Pancreas (tissue), 10 donors: Measurements from ENCODE around the gene ANKS1A. TPM values are rescaled to one million over a fixed set of nuclear protein-coding genes. Genes with fewer than 3 reads are reported as not detected.

ENCODE experiments used
- ATAC-seq, 4 donors: fragments of 200-7000 bp; cut with Tn5 transposase; one replicate each; pipeline versions ENCODE4 v1.8.0 to v1.9.1; 2020; ENCODE audit warnings: mild to moderate bottlenecking in 4 of 4, moderate library complexity in 4 of 4
- DNase-seq, 6 donors: peaks; one replicate each; pipeline ENCODE4 v3.0.0-alpha.2; 2020
- FAIRE-seq: peaks from 2 replicates; lab custom pipeline; 2012; peaks lifted over from hg19 to GRCh38; lab: Jason Lieb, UNC
- H3K27ac ChIP-seq, 4 donors: fragments of 200-600 bp; sonication (generic); 1 replicate in 3 of 4; 2 replicates in 1 of 4; pipeline versions ENCODE4 v1.5.0 to v1.8.0; 2020
- H3K27me3 ChIP-seq, 4 donors: fragments of 200-600 bp; one replicate each; pipeline ENCODE4 v1.8.0; 2021
- H3K36me3 ChIP-seq, 3 donors: fragments of 200-600 bp; sonication (generic) in 1 of 3; one replicate each; pipeline versions ENCODE4 v1.5.0 to v1.8.0; 2020 to 2021
- H3K4me1 ChIP-seq, 3 donors: fragments of 200-600 bp; one replicate each; pipeline ENCODE4 v1.8.0; 2021
- H3K4me3 ChIP-seq, 4 donors: fragments of 200-600 bp; sonication (generic) in 2 of 4; one replicate each; pipeline versions ENCODE4 v1.5.0 to v1.8.0; 2020 to 2021
- H3K9me3 ChIP-seq, 4 donors: fragments of 200-600 bp; one replicate each; pipeline ENCODE4 v1.8.0; 2021
- CTCF ChIP-seq, 4 donors: fragments of 200-600 bp; sonication (generic) in 3 of 4; IDR thresholded peaks; one replicate each; pipeline versions ENCODE4 v1.5.0 to v1.8.0; 2021; ENCODE audit warnings: antibody characterized with exemption in 4 of 4
- WGBS, 2 donors: extraction: QIAGEN DNeasy Blood & Tissue Kit; methylation state at CpG; one replicate each; pipeline ENCODE4 v1.1.7; 2013; 5-methylcytosine and 5-hydroxymethylcytosine counted together
- intact Hi-C, 3 donors: fragments of 100-400 bp; cut with DNase I; formaldehyde crosslinking; loops; one replicate each; pipeline versions ENCODE4 v1.11.1 to v1.14.2; 2022
- polyA plus RNA-seq, 2 donors: library from polyadenylated mRNA; stranded (reverse); fragments of 200-250 nt; gene quantifications; one replicate each; pipeline ENCODE4 v1.2.3, GENCODE V29; 2013
- total RNA-seq, 6 donors: library from RNA; stranded (reverse); fragmentation: NEBNext Ultra II Directional in 4 of 6; extraction: Animal tissue kit (Norgen Biotek cat#: 25700) in 4 of 6; gene quantifications; one replicate each; pipeline versions ENCODE4 v1.2.1 to v1.2.4, GENCODE V29; 2021 to 2023
- donor health status: healthy with polysubstance abuse.
- donor health status: DM: no; HTN: no; CAD: no; lungs with moderate emphysema.
- donor health status: DM: no; HTN: no; CAD: no.
- donor health status: control.
- donor health status: control.
- donor health status: Bipolar disorder and iron deficiency.
- donor health status: DM: yes; HTN: yes; CAD: no.
- donor health status: DM: no; HTN: no; CAD: no.
- donor health status: DM: no; HTN: no; CAD: no.
- donor health status: DM: yes; HTN: yes; CAD: no.

The ANKS1A gene
- total and polyA plus RNA-seq, 8 donors = 6.1 to 16.7 (median 8.0) TPM

GRCh38 chr6:35056952-35057351 lies 167.9 kb downstream of the ANKS1A start:
- FAIRE-seq (no peak), ATAC-seq (no peak), DNase-seq (no peak)
- Histone ChIP-seq H3K9me3 (no peaks in the 10 kb centered on the region), H3K27ac (no peak overlapping the region), H3K4me3 (no peak overlapping the region), H3K27me3 (no peaks in the 10 kb centered on the region), H3K36me3 (peaks cover 0 to 20% (median 5%) of the 10 kb centered on the region in 3 donors), H3K4me1 (no peaks in the 10 kb centered on the region)
- WGBS, 2 donors = 91 to 93% methylated on average over 8 of the region's 8 CpGs
- TF ChIP-seq CTCF (IDR thresholded peaks at IDR 0.05) = no peak
- intact Hi-C loops = no loop called here

- H3K9me3 ChIP-seq = no peaks in the 10 kb centered on the region
- peaks cover 0 to 20% (median 5%) of the 10 kb centered on the region in 3 donors for H3K36me3 ChIP-seq
- TF ChIP-seq CTCF (IDR thresholded peaks at IDR 0.05) = no peak
- ATAC-seq (no peak), FAIRE-seq (no peak), DNase-seq (no peak)
- no peak overlapping the region for H3K27ac ChIP-seq
- intact Hi-C loops = no loop called here
- H3K27me3 ChIP-seq = no peaks in the 10 kb centered on the region
- 88% methylated on average over 17 of the region's 17 CpGs for WGBS, 2 donors
- no peaks in the 10 kb centered on the region for H3K4me1 ChIP-seq
- H3K4me3 ChIP-seq = no peak overlapping the region
Observed at GRCh38 chr6:35057449-35058357, 168.6 kb downstream of the ANKS1A start.

- H3K9me3 ChIP-seq = no peaks in the 10 kb centered on the region
- WGBS, 2 donors = 84 to 90% methylated on average over 4 to 10 of the region's 10 CpGs
- no peak overlapping the region for H3K4me3 ChIP-seq
- H3K27me3 ChIP-seq = no peaks in the 10 kb centered on the region
- intact Hi-C loops = no loop called here
- no peak overlapping the region for H3K27ac ChIP-seq
- DNase-seq (no peak), ATAC-seq (no peak), FAIRE-seq (no peak)
- no peak for TF ChIP-seq CTCF (IDR thresholded peaks at IDR 0.05)
- H3K4me1 ChIP-seq = no peaks in the 10 kb centered on the region
- H3K36me3 ChIP-seq = peaks cover 0 to 20% (median 5%) of the 10 kb centered on the region in 3 donors
Observed at GRCh38 chr6:35058358-35058675, 169.3 kb downstream of the ANKS1A start.

- H3K4me1 ChIP-seq = no peaks in the 10 kb centered on the region
- ATAC-seq (peak in 1 of 4 donors; percentile 44), DNase-seq (no peak), FAIRE-seq (no peak)
- 89 to 93% methylated on average over 21 of the region's 21 CpGs for WGBS, 2 donors
- TF ChIP-seq CTCF (IDR thresholded peaks at IDR 0.05) = no peak
- no peaks in the 10 kb centered on the region for H3K9me3 ChIP-seq
- H3K36me3 ChIP-seq = peaks cover 0 to 16% (median 5%) of the 10 kb centered on the region in 3 donors
- H3K4me3 ChIP-seq = no peak overlapping the region
- no peak overlapping the region for H3K27ac ChIP-seq
- no peaks in the 10 kb centered on the region for H3K27me3 ChIP-seq
- intact Hi-C loops = no loop called here
Observed at GRCh38 chr6:35058865-35059522, 169.9 kb downstream of the ANKS1A start.
